Measurements from ENCODE around the gene ARID4B. TPM values are rescaled to one million over a fixed set of nuclear protein-coding genes. Genes with fewer than 3 reads are reported as not detected.

ARID4B gene
- total RNA-seq, 1 experiment from 2014 or later, result 34.0 TPM

DNA sequence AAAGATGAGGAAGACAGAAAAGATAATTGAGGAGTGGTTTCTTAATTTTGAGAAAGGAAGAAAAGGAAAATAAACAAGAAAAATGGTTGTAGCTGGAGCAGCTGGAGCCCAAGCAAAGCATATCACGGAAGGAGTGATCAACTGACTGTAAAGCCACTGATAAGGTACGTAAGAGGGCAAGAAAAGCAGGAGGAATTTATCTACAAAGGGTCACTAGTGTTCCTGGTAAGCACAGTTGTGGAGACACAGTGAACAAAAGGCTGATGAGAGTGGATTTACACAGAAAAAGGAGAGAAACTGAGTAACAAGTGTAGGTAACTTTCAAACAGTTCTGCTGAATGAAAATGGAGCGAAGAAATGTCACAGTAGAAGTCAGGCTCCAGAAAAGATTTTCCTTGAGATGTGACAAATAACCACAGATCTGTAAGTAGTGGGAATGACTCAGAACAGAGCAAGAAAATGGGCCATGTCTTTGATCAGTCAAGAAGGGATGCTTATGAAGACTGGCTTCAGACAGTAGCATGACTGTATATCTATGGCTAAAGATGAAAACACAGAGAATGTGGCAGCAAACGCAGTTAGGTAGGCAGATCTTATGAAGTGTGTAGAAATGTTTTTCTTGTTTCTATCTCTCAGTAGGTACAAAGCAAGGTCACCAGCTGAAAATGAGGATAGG, 121.3 kb downstream of the ARID4B start:
- Histone ChIP-seq H2BK12ac (ENCODE audit: insufficient read length, low read depth, low read length) (no peak overlapping the region), H4K20me1 (ENCODE audit: control insufficient read depth, insufficient read depth, insufficient read length) (no peaks in the 10 kb centered on the region), H4K5ac (ENCODE audit: insufficient read length, low read depth, low read length) (no peak overlapping the region), H4K91ac (ENCODE audit: insufficient read length, low read depth, low read length) (no peak overlapping the region), H3K79me1 (ENCODE audit: insufficient read depth, low read depth, low read length, poor library complexity, severe bottlenecking) (no peaks in the 10 kb centered on the region), H3K27me3 (ENCODE audit: insufficient read depth, low read length) (no peaks in the 10 kb centered on the region), H3K9me3 (ENCODE audit: control insufficient read depth, low read depth, low read length) (no peaks in the 10 kb centered on the region), H2BK120ac (ENCODE audit: low read depth, low read length, poor library complexity, severe bottlenecking) (no peak overlapping the region), H3K18ac (ENCODE audit: insufficient read length, low read depth, low read length) (no peak overlapping the region), H3K79me2 (ENCODE audit: insufficient read depth, low read length) (no peaks in the 10 kb centered on the region), H4K8ac (replicated peaks; ENCODE audit: insufficient read length, low read depth, low read length) (no peak overlapping the region), H2BK15ac (ENCODE audit: low read depth, low read length) (no peak overlapping the region), H3K9ac (ENCODE audit: extremely low read depth, insufficient read length, low read length) (no peak overlapping the region), H3K4ac (ENCODE audit: low read depth, low read length) (no peak overlapping the region), H3K23ac (ENCODE audit: insufficient read length, low read depth, low read length) (no peak overlapping the region), H3K4me2 (ENCODE audit: insufficient read depth, insufficient read length, low read length) (no peak overlapping the region), H3T11ph (ENCODE audit: low read length) (no peak overlapping the region), H3K56ac (ENCODE audit: insufficient read length, low read depth, low read length) (no peak overlapping the region), H3K27ac (ENCODE audit: insufficient read length, low read depth, low read length) (no peak overlapping the region), H2AK5ac (ENCODE audit: insufficient read length, low read length) (no peak overlapping the region), H3K14ac (ENCODE audit: insufficient read depth, low read length) (no peak overlapping the region), H3K4me1 (ENCODE audit: insufficient read depth, low read length) (no peaks in the 10 kb centered on the region), H2AFZ (ENCODE audit: low read length) (no peak overlapping the region), H2BK5ac (ENCODE audit: insufficient read length, low read length) (no peak overlapping the region), H3K23me2 (ENCODE audit: insufficient read length, low read depth, low read length, poor library complexity, severe bottlenecking) (no peaks in the 10 kb centered on the region), H2BK20ac (ENCODE audit: low read depth, low read length, poor library complexity, severe bottlenecking) (no peak overlapping the region)
- H3K4me3 Mint-ChIP-seq, result no peak overlapping the region
- DNase-seq, result no peak
- H3K27ac Mint-ChIP-seq, result peak overlapping the region in 1 of 3 experiments; percentile 25; a peak in 3 of 7 replicates
- H3K4me1 Mint-ChIP-seq, result peaks cover 5 to 7% of the 10 kb centered on the region in 2 experiments
- no CpG with 5 or more reads among the region's 4 CpGs for WGBS (ENCODE audit: extremely low coverage, insufficient read length, low lambda C conversion rate)
- no peaks in the 10 kb centered on the region for H3K27me3 Mint-ChIP-seq (ENCODE audit: low read depth)
- peaks cover 7 to 32% (median 14%) of the 10 kb centered on the region in 3 experiments; a peak in 6 of 7 replicates for H3K36me3 Mint-ChIP-seq (ENCODE audit: insufficient read depth in 1 of 3, low read depth in 3 of 3)
- TF ChIP-seq, protein P1, sequence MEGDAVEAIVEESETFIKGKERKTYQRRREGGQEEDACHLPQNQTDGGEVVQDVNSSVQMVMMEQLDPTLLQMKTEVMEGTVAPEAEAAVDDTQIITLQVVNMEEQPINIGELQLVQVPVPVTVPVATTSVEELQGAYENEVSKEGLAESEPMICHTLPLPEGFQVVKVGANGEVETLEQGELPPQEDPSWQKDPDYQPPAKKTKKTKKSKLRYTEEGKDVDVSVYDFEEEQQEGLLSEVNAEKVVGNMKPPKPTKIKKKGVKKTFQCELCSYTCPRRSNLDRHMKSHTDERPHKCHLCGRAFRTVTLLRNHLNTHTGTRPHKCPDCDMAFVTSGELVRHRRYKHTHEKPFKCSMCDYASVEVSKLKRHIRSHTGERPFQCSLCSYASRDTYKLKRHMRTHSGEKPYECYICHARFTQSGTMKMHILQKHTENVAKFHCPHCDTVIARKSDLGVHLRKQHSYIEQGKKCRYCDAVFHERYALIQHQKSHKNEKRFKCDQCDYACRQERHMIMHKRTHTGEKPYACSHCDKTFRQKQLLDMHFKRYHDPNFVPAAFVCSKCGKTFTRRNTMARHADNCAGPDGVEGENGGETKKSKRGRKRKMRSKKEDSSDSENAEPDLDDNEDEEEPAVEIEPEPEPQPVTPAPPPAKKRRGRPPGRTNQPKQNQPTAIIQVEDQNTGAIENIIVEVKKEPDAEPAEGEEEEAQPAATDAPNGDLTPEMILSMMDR (conservative IDR thresholded peaks at IDR 0.05), result no peak
- no peaks in the 10 kb centered on the region for H3K9me3 Mint-ChIP-seq

All from H9 (cell line).